HCT116 (cell line): ENCODE measurements around the gene MCRIP2.

Experiments used
- EZH2 ChIP-seq: fragments of 200-600 bp; sonication (generic); IDR thresholded peaks from 2 replicates; pipeline ENCODE4 v1.6.1; 2017; ENCODE audit warnings: antibody characterized with exemption, mixed run types
- EZH2phosphoT487 ChIP-seq: fragments of 200-600 bp; IDR thresholded peaks from 2 replicates; pipeline ENCODE4 v1.6.1; 2018; ENCODE audit warnings: antibody characterized with exemption, borderline replicate concordance
- JUND ChIP-seq: IDR thresholded peaks from 2 replicates; pipeline ENCODE4 v1.6.1; 2012
- MAX ChIP-seq: IDR thresholded peaks from 2 replicates; pipeline ENCODE4 v1.6.1; 2012
- POLR2A ChIP-seq: IDR thresholded peaks from 2 replicates; pipeline ENCODE4 v1.7.0; 2011; ENCODE audit warnings: borderline replicate concordance; ENCODE audit not compliant: insufficient read depth, insufficient read length; ENCODE audit errors: extremely low read depth
- POLR2AphosphoS5 ChIP-seq: IDR thresholded peaks from 2 replicates; pipeline ENCODE4 v1.6.1; 2011; ENCODE audit warnings: mild to moderate bottlenecking, low read depth, low read length, moderate library complexity
- RAD21 ChIP-seq: IDR thresholded peaks from 2 replicates; pipeline ENCODE4 v1.6.1; 2012; ENCODE audit warnings: low read depth, mild to moderate bottlenecking
- TF ChIP-seq, protein P1 (sequence below), 3 experiments: fragments of 200-600 bp in 1 of 3; sonication (generic) in 1 of 3; IDR thresholded peaks in 2 of 3; conservative IDR thresholded peaks in 1 of 3; 2 replicates each; pipeline ENCODE4 v1.5.1; 2012 to 2017; ENCODE audit warnings: low read depth in 2 of 3, low read length in 2 of 3, antibody characterized with exemption in 1 of 3, borderline replicate concordance in 1 of 3, control low read depth in 1 of 3, mild to moderate bottlenecking in 1 of 3, mixed read lengths in 1 of 3, mixed run types in 1 of 3, moderate library complexity in 1 of 3; ENCODE audit not compliant: insufficient read depth in 1 of 3
- TF ChIP-seq, protein P2 (sequence below): IDR thresholded peaks from 2 replicates; pipeline ENCODE4 v1.6.1; 2012; ENCODE audit warnings: low read depth

DNA sequence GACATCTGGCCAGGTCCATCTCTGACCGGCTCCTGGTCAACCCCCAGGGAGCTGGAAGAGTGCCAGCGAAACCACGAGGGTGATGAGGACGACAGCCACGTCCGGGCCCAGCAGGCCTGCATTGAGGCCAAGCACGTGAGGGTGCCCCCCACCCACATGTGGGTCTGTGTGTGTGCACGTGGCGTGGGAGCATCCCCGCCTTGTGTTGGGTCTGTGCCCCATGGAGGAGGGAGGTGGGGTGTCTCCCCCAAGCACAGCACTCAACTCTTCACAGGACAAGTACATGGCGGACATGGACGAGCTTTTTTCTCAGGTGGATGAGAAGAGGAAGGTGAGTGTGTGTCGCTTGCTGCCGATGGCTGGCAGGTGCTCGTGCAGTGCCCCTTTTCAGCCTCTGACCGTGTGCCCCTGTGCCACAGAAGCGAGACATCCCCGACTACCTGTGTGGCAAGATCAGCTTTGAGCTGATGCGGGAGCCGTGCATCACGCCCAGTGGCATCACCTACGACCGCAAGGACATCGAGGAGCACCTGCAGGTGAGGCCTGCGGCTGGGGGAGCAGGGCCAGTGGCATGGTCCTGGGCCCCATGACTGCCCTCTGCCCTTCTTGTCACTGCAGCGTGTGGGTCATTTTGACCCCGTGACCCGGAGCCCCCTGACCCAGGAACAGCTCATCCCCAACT lies 40.3 kb downstream of the MCRIP2 start:
- TF ChIP-seq, protein P1, sequence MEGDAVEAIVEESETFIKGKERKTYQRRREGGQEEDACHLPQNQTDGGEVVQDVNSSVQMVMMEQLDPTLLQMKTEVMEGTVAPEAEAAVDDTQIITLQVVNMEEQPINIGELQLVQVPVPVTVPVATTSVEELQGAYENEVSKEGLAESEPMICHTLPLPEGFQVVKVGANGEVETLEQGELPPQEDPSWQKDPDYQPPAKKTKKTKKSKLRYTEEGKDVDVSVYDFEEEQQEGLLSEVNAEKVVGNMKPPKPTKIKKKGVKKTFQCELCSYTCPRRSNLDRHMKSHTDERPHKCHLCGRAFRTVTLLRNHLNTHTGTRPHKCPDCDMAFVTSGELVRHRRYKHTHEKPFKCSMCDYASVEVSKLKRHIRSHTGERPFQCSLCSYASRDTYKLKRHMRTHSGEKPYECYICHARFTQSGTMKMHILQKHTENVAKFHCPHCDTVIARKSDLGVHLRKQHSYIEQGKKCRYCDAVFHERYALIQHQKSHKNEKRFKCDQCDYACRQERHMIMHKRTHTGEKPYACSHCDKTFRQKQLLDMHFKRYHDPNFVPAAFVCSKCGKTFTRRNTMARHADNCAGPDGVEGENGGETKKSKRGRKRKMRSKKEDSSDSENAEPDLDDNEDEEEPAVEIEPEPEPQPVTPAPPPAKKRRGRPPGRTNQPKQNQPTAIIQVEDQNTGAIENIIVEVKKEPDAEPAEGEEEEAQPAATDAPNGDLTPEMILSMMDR (IDR thresholded peaks at IDR 0.05 in 2 of 3, conservative IDR thresholded peaks at IDR 0.05 in 1 of 3; ENCODE audit: borderline replicate concordance in 1 of 3, insufficient read depth in 1 of 3, low read depth in 2 of 3, low read length in 2 of 3), result no peak
- TF ChIP-seq, protein P2, sequence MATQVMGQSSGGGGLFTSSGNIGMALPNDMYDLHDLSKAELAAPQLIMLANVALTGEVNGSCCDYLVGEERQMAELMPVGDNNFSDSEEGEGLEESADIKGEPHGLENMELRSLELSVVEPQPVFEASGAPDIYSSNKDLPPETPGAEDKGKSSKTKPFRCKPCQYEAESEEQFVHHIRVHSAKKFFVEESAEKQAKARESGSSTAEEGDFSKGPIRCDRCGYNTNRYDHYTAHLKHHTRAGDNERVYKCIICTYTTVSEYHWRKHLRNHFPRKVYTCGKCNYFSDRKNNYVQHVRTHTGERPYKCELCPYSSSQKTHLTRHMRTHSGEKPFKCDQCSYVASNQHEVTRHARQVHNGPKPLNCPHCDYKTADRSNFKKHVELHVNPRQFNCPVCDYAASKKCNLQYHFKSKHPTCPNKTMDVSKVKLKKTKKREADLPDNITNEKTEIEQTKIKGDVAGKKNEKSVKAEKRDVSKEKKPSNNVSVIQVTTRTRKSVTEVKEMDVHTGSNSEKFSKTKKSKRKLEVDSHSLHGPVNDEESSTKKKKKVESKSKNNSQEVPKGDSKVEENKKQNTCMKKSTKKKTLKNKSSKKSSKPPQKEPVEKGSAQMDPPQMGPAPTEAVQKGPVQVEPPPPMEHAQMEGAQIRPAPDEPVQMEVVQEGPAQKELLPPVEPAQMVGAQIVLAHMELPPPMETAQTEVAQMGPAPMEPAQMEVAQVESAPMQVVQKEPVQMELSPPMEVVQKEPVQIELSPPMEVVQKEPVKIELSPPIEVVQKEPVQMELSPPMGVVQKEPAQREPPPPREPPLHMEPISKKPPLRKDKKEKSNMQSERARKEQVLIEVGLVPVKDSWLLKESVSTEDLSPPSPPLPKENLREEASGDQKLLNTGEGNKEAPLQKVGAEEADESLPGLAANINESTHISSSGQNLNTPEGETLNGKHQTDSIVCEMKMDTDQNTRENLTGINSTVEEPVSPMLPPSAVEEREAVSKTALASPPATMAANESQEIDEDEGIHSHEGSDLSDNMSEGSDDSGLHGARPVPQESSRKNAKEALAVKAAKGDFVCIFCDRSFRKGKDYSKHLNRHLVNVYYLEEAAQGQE, result no peak
- TF ChIP-seq RAD21, result no peak
- TF ChIP-seq JUND, result no peak
- TF ChIP-seq POLR2A, result no peak
- TF ChIP-seq EZH2phosphoT487, result no peak
- TF ChIP-seq EZH2, result no peak
- TF ChIP-seq MAX, result no peak
- TF ChIP-seq POLR2AphosphoS5, result peak; percentile 11; the same call in 1 of the 2 replicates
